Lung (tissue), 12 donors: ENCODE results near the gene RNF167. TPM values are rescaled to one million over a fixed set of nuclear protein-coding genes. Genes with fewer than 3 reads are reported as not detected.

ENCODE experiments used
- ATAC-seq: fragments of 200-7000 bp; cut with Tn5 transposase; one replicate; pipeline ENCODE4 v1.9.1; 2020; ENCODE audit warnings: moderate number of reproducible peaks; ENCODE audit not compliant: insufficient read depth, low FRiP score
- DNase-seq, 3 donors: peaks; one replicate each; pipeline ENCODE4 v3.0.0-alpha.2; 2013 to 2017
- H3K27ac ChIP-seq, 2 donors: one replicate each; pipeline ENCODE4 v1.5.1; 2013; ENCODE audit warnings: mild to moderate bottlenecking in 2 of 2, moderate library complexity in 2 of 2, control low read depth in 1 of 2, inconsistent platforms in 1 of 2, low read depth in 1 of 2, low read length in 1 of 2
- H3K27me3 ChIP-seq, 3 donors: one replicate each; pipeline ENCODE4 v1.5.1; 2013; ENCODE audit warnings: low read length in 2 of 3; ENCODE audit not compliant: control insufficient read depth in 3 of 3, insufficient read depth in 3 of 3
- H3K36me3 ChIP-seq, 4 donors: one replicate each; pipeline ENCODE4 v1.5.1; 2013; ENCODE audit warnings: low read length in 4 of 4, mild to moderate bottlenecking in 1 of 4, moderate library complexity in 1 of 4; ENCODE audit not compliant: control insufficient read depth in 4 of 4, insufficient read depth in 4 of 4
- H3K4me1 ChIP-seq, 5 donors: one replicate each; pipeline ENCODE4 v1.5.1; 2013; ENCODE audit warnings: low read length in 5 of 5, mild to moderate bottlenecking in 2 of 5, moderate library complexity in 1 of 5; ENCODE audit not compliant: control insufficient read depth in 5 of 5, insufficient read depth in 5 of 5
- H3K4me3 ChIP-seq: one replicate; pipeline ENCODE4 v1.5.1; 2013; ENCODE audit warnings: mild to moderate bottlenecking, control low read depth, moderate library complexity
- H3K9ac ChIP-seq, 2 donors: one replicate each; pipeline ENCODE4 v1.5.1; 2013; ENCODE audit warnings: low read length in 2 of 2, control low read depth in 1 of 2; ENCODE audit not compliant: insufficient read depth in 1 of 2
- H3K9me3 ChIP-seq, 4 donors: one replicate each; pipeline ENCODE4 v1.5.1; 2013; ENCODE audit warnings: low read length in 3 of 4, mild to moderate bottlenecking in 1 of 4, moderate library complexity in 1 of 4; ENCODE audit not compliant: control insufficient read depth in 4 of 4, insufficient read depth in 3 of 4
- WGBS, 2 donors: extraction: QIAGEN DNeasy Blood & Tissue Kit; methylation state at CpG; one replicate each; pipeline ENCODE4 v1.1.7; 2013; 5-methylcytosine and 5-hydroxymethylcytosine counted together
- polyA plus RNA-seq, 2 donors: library from polyadenylated mRNA; stranded (reverse); fragments of 200-250 nt; gene quantifications; one replicate each; pipeline ENCODE4 v1.2.1, GENCODE V29; 2013
- total RNA-seq, 2 donors: library from RNA; depleted of rRNA in 1 of 2; stranded (reverse); fragments of >200 nt in 1 of 2; gene quantifications; one replicate each; pipeline ENCODE4 v1.2.1, GENCODE V29; 2014 to 2021
- TF ChIP-seq, protein P1 (sequence below): IDR thresholded peaks from 2 replicates; pipeline ENCODE4 v1.5.1; 2012; ENCODE audit warnings: mild to moderate bottlenecking; ENCODE audit errors: control extremely low read depth, extremely low read depth
- donor health status: control.
- donor health status: control.
- donor health status: Bipolar disorder and iron deficiency.
- donor health status: healthy.
- donor health status: DM: yes; HTN: yes; CAD: no.

Gene RNF167
- total and polyA plus RNA-seq, 4 donors = 30.8 to 142 (median 97.0) TPM

DNA sequence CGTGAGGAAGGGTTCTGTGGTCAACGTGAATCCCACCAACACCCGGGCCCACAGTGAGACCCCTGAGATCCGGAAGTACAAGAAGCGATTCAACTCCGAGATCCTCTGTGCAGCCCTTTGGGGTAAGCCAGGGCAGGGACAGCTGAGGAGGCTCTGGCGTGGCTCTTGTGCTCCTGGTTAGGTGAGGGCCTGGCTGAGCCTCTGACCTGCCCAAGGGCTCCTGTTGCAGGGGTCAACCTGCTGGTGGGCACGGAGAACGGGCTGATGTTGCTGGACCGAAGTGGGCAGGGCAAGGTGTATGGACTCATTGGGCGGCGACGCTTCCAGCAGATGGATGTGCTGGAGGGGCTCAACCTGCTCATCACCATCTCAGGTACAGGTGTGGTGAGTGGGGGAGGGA lies 44.9 kb upstream of the RNF167 start:
- Histone ChIP-seq H3K27me3 (peaks cover 0 to 20% (median 10%) of the 10 kb centered on the region in 3 donors), H3K9ac (no peak overlapping the region), H3K4me3 (no peak overlapping the region), H3K9me3 (no peaks in the 10 kb centered on the region), H3K4me1 (peaks cover 0 to 9% (median 0%) of the 10 kb centered on the region in 5 donors), H3K36me3 (peaks cover 5 to 72% (median 37%) of the 10 kb centered on the region in 4 donors), H3K27ac (no peak overlapping the region)
- TF ChIP-seq, protein P1, sequence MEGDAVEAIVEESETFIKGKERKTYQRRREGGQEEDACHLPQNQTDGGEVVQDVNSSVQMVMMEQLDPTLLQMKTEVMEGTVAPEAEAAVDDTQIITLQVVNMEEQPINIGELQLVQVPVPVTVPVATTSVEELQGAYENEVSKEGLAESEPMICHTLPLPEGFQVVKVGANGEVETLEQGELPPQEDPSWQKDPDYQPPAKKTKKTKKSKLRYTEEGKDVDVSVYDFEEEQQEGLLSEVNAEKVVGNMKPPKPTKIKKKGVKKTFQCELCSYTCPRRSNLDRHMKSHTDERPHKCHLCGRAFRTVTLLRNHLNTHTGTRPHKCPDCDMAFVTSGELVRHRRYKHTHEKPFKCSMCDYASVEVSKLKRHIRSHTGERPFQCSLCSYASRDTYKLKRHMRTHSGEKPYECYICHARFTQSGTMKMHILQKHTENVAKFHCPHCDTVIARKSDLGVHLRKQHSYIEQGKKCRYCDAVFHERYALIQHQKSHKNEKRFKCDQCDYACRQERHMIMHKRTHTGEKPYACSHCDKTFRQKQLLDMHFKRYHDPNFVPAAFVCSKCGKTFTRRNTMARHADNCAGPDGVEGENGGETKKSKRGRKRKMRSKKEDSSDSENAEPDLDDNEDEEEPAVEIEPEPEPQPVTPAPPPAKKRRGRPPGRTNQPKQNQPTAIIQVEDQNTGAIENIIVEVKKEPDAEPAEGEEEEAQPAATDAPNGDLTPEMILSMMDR = no peak
- DNase-seq (no peak), ATAC-seq (no peak)
- 93 to 95% methylated on average over 13 of the region's 13 CpGs for WGBS, 2 donors

DNA sequence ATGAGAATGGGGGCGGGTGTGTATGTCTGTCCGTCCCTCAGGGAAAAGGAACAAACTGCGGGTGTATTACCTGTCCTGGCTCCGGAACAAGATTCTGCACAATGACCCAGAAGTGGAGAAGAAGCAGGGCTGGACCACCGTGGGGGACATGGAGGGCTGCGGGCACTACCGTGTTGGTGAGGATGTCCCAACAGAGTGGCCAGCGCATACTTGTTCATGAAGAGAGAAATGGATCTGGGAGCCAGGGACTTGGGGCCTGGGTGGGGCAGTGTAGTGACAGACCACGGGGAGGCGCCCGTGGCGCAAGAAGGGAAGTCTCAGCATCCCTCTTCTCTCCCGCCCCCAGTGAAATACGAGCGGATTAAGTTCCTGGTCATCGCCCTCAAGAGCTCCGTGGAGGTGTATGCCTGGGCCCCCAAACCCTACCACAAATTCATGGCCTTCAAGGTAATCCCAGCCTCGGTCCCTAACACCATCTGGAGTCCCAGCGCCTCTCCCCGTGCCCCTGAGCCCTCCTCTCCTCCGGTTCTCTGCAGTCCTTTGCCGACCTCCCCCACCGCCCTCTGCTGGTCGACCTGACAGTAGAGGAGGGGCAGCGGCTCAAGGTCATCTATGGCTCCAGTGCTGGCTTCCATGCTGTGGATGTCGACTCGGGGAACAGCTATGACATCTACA lies 44.3 kb upstream of the RNF167 start:
- peaks cover 0 to 9% (median 5%) of the 10 kb centered on the region in 5 donors for H3K4me1 ChIP-seq
- H3K27me3 ChIP-seq = peaks cover 0 to 25% (median 10%) of the 10 kb centered on the region in 3 donors
- TF ChIP-seq, protein P1 = no peak
- ATAC-seq = no peak
- H3K9ac ChIP-seq = no peak overlapping the region
- no peak for DNase-seq
- WGBS, 2 donors = 79 to 80% methylated on average over 27 of the region's 27 CpGs
- no peak overlapping the region for H3K4me3 ChIP-seq
- H3K9me3 ChIP-seq = no peaks in the 10 kb centered on the region
- H3K36me3 ChIP-seq = peaks cover 0 to 66% (median 32%) of the 10 kb centered on the region in 4 donors
- no peak overlapping the region for H3K27ac ChIP-seq

DNA sequence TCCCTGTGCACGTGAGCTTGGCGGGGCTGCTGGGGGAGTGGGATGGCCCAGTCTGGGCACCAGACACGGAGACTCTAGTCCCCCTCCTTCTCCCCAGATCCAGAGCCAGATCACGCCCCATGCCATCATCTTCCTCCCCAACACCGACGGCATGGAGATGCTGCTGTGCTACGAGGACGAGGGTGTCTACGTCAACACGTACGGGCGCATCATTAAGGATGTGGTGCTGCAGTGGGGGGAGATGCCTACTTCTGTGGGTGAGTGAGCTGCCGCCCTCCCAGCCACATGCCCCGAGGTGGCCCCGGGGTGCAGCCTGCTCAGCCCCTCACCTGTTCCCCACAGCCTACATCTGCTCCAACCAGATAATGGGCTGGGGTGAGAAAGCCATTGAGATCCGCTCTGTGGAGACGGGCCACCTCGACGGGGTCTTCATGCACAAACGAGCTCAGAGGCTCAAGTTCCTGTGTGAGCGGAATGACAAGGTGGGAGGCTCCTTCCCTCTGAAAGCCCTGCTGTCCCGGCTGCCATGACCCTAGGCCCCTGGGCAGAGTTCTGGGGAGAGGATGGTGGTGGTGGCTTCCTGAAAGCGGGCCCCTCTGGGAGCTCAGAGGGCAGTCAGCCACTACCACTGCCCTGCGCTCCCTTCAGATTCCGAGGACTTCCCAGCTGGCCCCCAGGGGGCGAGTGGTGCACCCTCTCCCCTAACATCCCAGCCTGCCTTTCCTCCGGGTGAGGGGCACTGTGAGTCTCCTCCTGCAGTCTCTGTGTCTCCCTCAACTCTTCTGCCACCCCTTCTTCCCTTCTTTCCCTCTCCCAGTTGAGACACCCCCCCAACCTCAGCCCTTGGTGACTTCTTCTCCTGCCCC lies 43.5 kb upstream of the RNF167 start:
- no peak overlapping the region for H3K27ac ChIP-seq
- TF ChIP-seq, protein P1 = no peak
- H3K9ac ChIP-seq = no peak overlapping the region
- DNase-seq (no peak), ATAC-seq (no peak)
- WGBS, 2 donors = 92 to 94% methylated on average over 26 to 27 of the region's 27 CpGs
- no peaks in the 10 kb centered on the region for H3K9me3 ChIP-seq
- H3K36me3 ChIP-seq = peaks cover 0 to 58% (median 27%) of the 10 kb centered on the region in 4 donors
- peaks cover 0 to 9% (median 5%) of the 10 kb centered on the region in 5 donors for H3K4me1 ChIP-seq
- no peak overlapping the region for H3K4me3 ChIP-seq
- H3K27me3 ChIP-seq = peaks cover 0 to 32% (median 10%) of the 10 kb centered on the region in 3 donors
